Raji (cell line): ENCODE data around the gene CGNL1.

Experiments used
- POLR2A ChIP-seq: IDR thresholded peaks from 2 replicates; pipeline ENCODE4 v1.6.1; 2011; ENCODE audit warnings: low read depth, low read length, control low read depth; ENCODE audit not compliant: insufficient read depth

The CGNL1 gene

DNA sequence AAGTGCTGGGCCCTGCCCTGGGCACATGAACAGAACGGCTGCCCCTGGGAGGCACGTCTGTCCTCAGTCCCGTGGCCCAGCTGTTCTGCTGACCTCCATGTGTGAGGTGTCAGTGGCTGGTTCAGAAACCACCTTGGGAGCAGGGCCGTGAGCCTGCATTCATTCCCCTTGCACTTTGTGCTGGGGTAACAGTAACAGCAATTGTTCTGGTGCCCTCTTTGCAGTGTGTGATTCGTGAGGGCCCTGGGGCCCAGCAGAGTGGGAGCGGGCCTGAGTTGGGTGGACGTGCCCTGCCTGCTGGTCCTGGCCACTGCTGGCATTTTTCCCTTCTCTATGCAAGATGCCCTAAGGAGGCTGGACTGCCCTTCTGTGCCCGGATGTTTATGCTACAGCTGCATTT lies 165.0 kb downstream of the CGNL1 start:
- no peak for TF ChIP-seq POLR2A

- TF ChIP-seq POLR2A, result no peak
Measured at GRCh38 chr15:57541805-57542504, 165.7 kb downstream of the CGNL1 start.

DNA sequence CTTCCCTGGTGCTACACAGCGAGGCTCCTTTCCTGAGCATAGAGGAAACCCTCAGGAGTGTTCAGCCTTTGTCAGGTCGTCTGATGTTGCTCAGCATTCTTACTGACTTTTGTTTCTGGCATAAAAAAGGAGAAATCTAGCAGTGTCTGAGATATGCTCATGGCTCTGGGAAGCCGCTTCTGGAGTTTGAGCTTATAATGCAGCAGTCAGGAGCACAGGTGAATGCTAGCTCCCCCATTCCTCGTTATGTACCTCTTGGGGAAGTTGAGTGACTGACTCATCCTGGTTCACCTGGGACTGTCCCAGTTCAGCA lies 166.2 kb downstream of the CGNL1 start:
- TF ChIP-seq POLR2A, result no peak

DNA sequence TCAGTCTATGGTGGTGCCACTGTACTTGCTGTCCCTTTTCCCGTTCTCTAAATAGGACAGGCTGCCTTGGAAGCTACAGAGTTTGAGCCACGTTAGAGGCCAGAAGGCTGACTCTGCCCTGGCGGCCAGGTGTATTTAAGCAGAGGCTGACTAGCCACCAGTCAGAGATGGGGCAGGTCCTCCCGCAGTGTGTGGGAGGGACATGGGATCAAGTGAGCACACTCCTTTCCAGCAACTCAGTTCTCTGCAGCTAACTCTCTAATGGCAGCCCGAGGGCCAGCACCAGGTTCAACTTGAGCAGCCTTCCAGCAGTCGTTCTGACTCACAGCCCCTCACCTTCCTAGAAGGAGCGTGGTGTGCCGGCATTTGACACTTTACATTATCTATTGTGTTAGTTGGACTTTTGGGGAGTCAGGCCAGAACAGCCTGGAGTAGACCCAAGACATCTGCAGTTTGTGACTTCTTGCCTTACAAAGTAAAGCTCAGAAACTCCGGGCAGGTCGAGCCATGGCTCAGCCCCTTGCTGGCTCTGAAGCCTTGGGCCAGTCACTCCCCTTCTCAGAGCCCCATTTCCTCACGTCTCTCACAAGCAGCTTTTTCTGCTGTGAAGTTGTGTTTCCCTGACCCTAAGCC lies 168.7 kb downstream of the CGNL1 start:
- TF ChIP-seq POLR2A, result no peak

DNA sequence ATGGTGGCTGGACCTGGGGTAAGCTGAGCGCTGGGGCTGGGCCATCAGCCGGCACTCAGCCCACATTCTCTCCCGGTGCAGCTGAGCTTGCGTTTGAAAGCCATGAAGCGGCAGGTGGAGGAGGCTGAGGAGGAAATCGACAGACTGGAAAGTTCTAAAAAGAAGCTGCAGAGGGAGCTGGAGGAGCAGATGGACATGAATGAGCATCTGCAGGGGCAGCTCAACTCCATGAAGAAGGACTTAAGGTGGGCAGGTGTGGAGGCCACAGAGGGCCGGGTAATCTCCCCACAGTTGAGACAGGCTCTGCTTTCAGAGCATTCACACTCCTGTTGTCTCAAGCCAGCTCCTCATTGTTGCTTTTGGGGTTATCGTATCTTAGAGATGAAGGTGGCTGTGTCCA lies 169.7 kb downstream of the CGNL1 start:
- no peak for TF ChIP-seq POLR2A

GRCh38 chr15:57547243-57547755 lies 171.0 kb downstream of the CGNL1 start:
- TF ChIP-seq POLR2A, result no peak

GRCh38 chr15:57548351-57548750 lies 172.0 kb downstream of the CGNL1 start:
- no peak for TF ChIP-seq POLR2A

GRCh38 chr15:57548835-57549234 lies 172.5 kb downstream of the CGNL1 start:
- TF ChIP-seq POLR2A, result no peak

DNA sequence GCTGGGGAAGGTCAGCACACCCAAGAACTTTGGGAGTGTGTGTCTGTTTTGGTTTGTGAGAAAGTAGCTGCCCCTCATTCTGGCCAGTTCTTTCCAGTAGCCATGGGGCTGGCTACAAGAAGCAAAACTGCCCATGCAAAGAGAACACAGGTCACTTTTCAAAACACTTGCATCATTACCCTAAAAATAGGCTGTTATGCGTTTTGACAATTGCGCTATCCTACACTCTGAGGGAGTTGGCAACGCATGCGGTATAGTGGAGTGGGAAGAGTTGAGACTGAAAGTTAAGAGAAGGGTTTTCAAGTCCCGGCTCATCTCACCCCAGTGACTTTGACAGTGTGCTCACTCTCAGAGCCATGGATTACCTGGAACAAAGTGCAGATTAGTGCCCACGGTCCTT lies 173.6 kb downstream of the CGNL1 start:
- no peak for TF ChIP-seq POLR2A

GRCh38 chr15:57550640-57551039 lies 174.3 kb downstream of the CGNL1 start:
- TF ChIP-seq POLR2A, result no peak

GRCh38 chr15:57551715-57552677 lies 175.7 kb downstream of the CGNL1 start:
- no peak for TF ChIP-seq POLR2A

DNA sequence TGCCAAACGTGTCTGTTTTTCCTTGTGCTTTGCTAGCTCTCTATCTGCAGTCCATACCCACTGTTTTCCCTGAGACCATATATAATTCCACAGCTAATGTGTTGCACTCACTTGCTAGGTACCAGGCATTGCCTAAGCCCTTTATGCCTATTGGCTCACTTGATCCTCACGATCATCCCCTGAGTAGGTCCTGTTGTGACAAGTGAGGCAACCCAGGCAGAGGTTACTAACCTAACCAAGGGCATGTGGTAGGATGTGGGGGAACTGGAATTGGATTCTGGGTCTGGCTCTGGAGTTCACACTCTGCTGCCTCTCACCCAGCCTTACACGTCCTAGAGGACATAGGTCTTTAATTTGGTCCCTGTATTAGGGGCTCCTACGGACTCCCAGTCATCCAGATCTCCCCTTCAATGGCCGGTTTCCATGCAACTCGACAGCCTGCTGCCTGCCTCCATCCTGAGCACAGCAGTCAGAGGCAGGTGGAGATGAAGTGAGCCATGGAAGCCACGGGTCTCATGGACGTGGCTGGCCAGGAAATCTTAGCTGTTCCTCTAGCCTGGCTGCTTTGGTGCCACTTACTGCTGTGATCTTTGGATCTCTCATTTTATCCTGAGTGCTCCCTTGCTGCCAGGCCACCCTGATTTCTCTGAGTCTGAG lies 176.5 kb downstream of the CGNL1 start:
- no peak for TF ChIP-seq POLR2A

- no peak for TF ChIP-seq POLR2A
Measured at GRCh38 chr15:57553526-57553925, 177.2 kb downstream of the CGNL1 start.

DNA sequence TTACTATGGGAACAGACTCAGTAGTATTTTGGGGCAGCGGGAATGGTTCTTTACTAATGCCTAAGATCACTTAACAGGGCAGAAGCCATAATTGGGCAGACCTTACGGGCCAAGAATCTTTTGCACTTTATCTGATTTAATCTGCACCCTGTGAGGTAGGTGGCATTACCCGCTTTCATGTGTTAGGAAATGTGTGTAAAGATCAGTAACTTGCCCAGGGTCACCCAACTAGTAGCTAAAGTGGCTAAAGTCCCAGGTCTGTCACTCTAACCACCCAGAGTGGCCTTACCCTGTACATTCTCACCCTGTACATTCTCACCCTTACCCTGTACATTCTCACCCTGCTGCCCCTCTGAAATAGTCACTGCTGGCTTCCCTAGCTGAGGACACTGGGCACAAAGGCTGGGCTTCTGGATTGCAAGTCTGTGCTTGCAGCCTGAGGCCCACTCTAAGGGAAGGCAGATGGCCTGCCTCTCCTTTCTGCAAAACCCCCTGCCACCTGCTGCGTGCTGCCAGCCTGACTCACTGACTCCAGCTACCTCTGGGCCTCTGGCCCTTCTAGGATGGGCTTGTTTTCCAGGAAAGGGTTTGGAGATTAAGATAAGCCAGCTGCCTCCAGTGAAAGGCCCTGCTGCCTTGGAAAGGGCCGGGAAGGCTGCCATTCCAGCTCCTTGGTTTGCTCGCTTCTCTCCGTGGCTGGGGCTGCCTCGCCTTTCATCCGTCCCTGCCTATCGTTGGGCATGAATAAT lies 177.9 kb downstream of the CGNL1 start:
- TF ChIP-seq POLR2A, result no peak
